Progenitor cell of endocrine pancreas (in vitro differentiated cells): Measurements from ENCODE around the gene MAGEB3. TPM values are rescaled to one million over a fixed set of nuclear protein-coding genes. Genes with fewer than 3 reads are reported as not detected.
"Not testable (repeated sequence)": the region's sequence is repeated elsewhere in the genome, so short reads cannot be mapped to it uniquely, and the experiment has no call there.

Experiments used
- DNase-seq: peaks from one replicate; pipeline ENCODE4 v3.0.0; 2021; ENCODE audit warnings: low spot score; ENCODE audit not compliant: unreplicated experiment
- H3K27ac Mint-ChIP-seq: 2 replicates; pipeline ENCODE4 v1.8.0; 2021; ENCODE audit warnings: mild to moderate bottlenecking, moderate library complexity, mixed read lengths
- H3K27me3 Mint-ChIP-seq: 2 replicates; pipeline ENCODE4 v1.8.0; 2021; ENCODE audit warnings: mixed read lengths
- H3K36me3 Mint-ChIP-seq: 2 replicates; pipeline ENCODE4 v1.8.0; 2022; ENCODE audit warnings: mixed read lengths; ENCODE audit not compliant: insufficient read depth
- H3K4me1 Mint-ChIP-seq: 2 replicates; pipeline ENCODE4 v1.8.0; 2021; ENCODE audit warnings: low read depth, mixed read lengths
- H3K4me3 Mint-ChIP-seq: 2 replicates; pipeline ENCODE4 v1.8.0; 2021; ENCODE audit warnings: low read depth, mild to moderate bottlenecking, moderate library complexity, mixed read lengths
- H3K9me3 Mint-ChIP-seq: 2 replicates; pipeline ENCODE4 v1.8.0; 2021; ENCODE audit warnings: low read depth, mixed read lengths
- long read RNA-seq: library from polyadenylated mRNA; unstranded; transcript quantifications from one replicate; pipeline ENCODE4 v2.0.0, GENCODE V29; 2020
- total RNA-seq: library from RNA; stranded (reverse); gene quantifications from 2 replicates; pipeline ENCODE4 v1.2.1, GENCODE V29; 2021
- TF ChIP-seq, protein P1 (sequence below): fragments of 200-600 bp; sonication (generic); IDR thresholded peaks from one replicate; pipeline ENCODE4 v1.5.0; 2021; ENCODE audit warnings: antibody characterized with exemption, mild to moderate bottlenecking; ENCODE audit not compliant: unreplicated experiment

MAGEB3 gene, protein sequence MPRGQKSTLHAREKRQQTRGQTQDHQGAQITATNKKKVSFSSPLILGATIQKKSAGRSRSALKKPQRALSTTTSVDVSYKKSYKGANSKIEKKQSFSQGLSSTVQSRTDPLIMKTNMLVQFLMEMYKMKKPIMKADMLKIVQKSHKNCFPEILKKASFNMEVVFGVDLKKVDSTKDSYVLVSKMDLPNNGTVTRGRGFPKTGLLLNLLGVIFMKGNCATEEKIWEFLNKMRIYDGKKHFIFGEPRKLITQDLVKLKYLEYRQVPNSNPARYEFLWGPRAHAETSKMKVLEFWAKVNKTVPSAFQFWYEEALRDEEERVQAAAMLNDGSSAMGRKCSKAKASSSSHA
- 0.26 and 0.51 TPM in 2 replicates for total RNA-seq
- long read RNA-seq, partial matches to known transcripts = 0 of 3 reads
- long read RNA-seq, other reads (novel, unspliced or antisense) = 1 of 3 reads

DNA sequence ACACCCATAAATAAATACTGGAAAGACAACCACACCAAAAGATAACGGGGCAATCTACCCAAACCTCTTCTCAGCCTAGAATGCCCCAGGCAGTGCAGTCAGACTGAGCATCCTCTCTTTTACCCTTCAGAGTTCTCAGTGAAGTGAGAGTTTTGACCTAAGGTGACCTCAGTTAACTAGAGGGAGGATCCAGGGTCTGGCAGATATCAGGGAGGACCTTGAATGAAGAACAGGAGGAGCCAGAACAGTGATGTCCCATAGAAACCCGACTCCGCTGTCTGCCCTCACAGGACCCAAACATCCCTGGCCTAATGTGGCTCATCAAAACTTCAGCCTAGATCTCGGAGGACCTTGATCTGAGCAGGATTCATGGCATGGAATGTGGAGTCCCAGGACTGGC lies at the start of gene MAGEB3:
MAGEB3 (plus strand) TSS at position 263 of the 400 bp plus-strand sequence. CDS start 5,268 bp downstream, outside the sequence.
- H3K9me3 Mint-ChIP-seq = no peaks in the 10 kb centered on the region
- no peaks in the 10 kb centered on the region for H3K36me3 Mint-ChIP-seq

DNA sequence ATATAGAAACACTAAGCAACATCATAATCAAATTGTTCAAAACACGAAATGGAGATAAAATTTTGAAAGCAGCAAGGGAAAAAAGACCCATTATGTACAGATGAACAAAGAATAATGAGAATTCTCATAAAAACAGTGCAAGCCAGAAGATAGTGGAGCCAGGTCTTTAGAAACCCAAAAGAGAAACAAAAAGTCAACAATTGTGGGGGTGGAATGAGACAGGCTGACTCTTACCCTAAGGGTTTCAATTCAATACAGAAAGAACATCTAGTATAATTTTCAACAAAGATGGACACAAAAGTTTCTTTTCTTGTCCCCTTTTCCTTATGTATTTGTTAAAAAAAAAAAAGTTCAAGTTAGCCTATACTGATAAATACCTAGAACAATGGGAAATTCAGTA lies 49.1 kb upstream of the MAGEB3 start:
- TF ChIP-seq, protein P1, sequence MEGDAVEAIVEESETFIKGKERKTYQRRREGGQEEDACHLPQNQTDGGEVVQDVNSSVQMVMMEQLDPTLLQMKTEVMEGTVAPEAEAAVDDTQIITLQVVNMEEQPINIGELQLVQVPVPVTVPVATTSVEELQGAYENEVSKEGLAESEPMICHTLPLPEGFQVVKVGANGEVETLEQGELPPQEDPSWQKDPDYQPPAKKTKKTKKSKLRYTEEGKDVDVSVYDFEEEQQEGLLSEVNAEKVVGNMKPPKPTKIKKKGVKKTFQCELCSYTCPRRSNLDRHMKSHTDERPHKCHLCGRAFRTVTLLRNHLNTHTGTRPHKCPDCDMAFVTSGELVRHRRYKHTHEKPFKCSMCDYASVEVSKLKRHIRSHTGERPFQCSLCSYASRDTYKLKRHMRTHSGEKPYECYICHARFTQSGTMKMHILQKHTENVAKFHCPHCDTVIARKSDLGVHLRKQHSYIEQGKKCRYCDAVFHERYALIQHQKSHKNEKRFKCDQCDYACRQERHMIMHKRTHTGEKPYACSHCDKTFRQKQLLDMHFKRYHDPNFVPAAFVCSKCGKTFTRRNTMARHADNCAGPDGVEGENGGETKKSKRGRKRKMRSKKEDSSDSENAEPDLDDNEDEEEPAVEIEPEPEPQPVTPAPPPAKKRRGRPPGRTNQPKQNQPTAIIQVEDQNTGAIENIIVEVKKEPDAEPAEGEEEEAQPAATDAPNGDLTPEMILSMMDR = no peak
- Mint-ChIP-seq H3K36me3 (no peaks in the 10 kb centered on the region), H3K4me3 (no peak overlapping the region), H3K27me3 (peaks cover 3% of the 10 kb centered on the region), H3K9me3 (no peaks in the 10 kb centered on the region), H3K4me1 (no peaks in the 10 kb centered on the region), H3K27ac (no peak overlapping the region)
- DNase-seq = no peak

More for the DNA sequence above, at the start of gene MAGEB3:
- no peak for DNase-seq
- H3K4me1 Mint-ChIP-seq = no peaks in the 10 kb centered on the region
- H3K4me3 Mint-ChIP-seq = no peak within 1 kb of the TSS
- no peak within 1 kb of the TSS for H3K27ac Mint-ChIP-seq
- no peaks in the 10 kb centered on the region for H3K27me3 Mint-ChIP-seq
- TF ChIP-seq, protein P1 = no peak

DNA sequence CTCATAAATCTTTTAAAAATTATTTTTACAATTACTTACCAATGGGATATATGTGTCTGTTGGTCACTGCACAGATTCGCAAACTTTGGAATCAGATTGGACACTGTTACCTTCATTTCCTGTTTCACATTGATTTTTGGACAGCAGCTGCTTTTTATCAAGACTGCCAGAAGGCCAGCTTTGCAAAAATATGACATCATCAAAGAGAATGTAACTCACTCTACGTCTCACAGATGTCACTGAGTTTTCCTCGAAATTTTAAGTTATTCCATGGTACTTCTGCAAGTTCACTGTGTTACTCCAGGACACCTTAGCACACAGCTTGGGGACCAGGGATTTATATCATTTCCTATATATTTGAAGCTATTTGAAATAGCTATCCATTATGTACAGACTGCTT lies 46.9 kb upstream of the MAGEB3 start:
- H3K27ac Mint-ChIP-seq = no peak overlapping the region

DNA sequence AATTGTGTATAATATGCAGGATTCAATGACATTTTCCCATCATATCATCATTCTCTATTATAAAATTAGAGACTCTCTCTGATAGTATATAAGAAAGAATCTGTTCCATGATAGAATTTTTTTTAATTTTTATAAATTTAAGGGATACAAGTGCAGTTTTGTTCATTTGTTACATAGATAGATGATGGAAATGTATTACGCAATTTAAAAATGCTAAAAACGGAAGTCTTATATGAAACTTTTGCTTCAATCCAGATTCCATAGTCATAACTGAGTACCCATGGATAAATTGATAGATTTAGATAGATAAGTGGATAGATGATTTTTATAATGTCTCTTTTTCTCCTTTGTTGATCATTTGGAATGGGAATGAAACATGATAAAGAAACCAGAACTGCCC lies 40.0 kb upstream of the MAGEB3 start:
- TF ChIP-seq, protein P1 = no peak
- DNase-seq = no peak
- no peaks in the 10 kb centered on the region for H3K4me1 Mint-ChIP-seq
- peaks cover 3% of the 10 kb centered on the region for H3K27me3 Mint-ChIP-seq
- no peak overlapping the region for H3K27ac Mint-ChIP-seq
- H3K9me3 Mint-ChIP-seq = no peaks in the 10 kb centered on the region
- no peak overlapping the region for H3K4me3 Mint-ChIP-seq
- no peaks in the 10 kb centered on the region for H3K36me3 Mint-ChIP-seq

More for the DNA sequence above, 46.9 kb upstream of the MAGEB3 start:
- Mint-ChIP-seq H3K9me3 (no peaks in the 10 kb centered on the region), H3K4me3 (no peak overlapping the region), H3K4me1 (no peaks in the 10 kb centered on the region), H3K27me3 (peaks cover 3% of the 10 kb centered on the region), H3K36me3 (no peaks in the 10 kb centered on the region)
- DNase-seq = no peak
- TF ChIP-seq, protein P1 = no peak

DNA sequence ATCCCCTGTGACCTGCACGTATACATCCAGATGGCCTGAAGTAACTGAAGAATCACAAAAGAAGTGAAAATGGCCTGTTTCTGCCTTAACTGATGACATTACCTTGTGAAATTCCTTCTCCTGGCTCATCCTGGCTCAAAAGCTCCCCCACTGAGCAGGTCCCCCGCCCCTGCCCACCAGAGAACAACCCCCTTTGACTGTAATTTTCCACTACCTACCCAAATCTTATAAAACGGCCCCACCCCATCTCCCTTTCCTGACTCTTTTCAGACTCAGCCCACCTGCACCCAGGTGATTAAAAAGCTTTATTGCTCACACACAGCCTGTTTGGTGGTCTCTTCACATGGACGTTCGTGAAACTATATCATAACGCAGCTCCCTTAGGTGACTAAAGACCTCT lies 36.5 kb upstream of the MAGEB3 start:
- not testable (repeated sequence) for H3K27me3 Mint-ChIP-seq, H3K36me3 Mint-ChIP-seq, H3K4me1 Mint-ChIP-seq, H3K27ac Mint-ChIP-seq, DNase-seq, H3K4me3 Mint-ChIP-seq, H3K9me3 Mint-ChIP-seq

DNA sequence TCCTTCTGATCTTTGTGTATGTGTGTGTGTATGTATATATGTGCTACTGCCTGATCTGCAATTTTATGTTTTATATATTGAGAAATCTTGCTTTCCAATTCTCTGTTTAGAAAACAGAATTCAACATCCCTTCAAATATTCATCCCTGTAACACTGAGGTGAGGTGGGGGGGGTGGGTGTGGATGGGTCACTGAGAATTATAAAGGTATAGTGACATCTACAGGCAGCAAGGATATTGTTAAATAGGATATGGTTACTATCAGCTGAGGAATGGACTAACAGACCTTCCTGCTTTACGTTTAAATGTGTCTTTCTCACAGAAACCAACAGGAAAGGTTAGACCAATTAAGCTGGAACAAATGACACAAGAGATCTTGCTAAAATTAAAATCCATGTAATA lies 34.1 kb upstream of the MAGEB3 start:
- Mint-ChIP-seq H3K27ac (no peak overlapping the region), H3K36me3 (no peaks in the 10 kb centered on the region), H3K4me3 (no peak overlapping the region), H3K4me1 (peaks cover 1% of the 10 kb centered on the region), H3K9me3 (no peaks in the 10 kb centered on the region), H3K27me3 (no peaks in the 10 kb centered on the region)
- DNase-seq = no peak
- TF ChIP-seq, protein P1 = peak; percentile 51
